Occipital lobe (tissue), 2 donors: ENCODE results near the gene BIRC2. TPM values are rescaled to one million over a fixed set of nuclear protein-coding genes. Genes with fewer than 3 reads are reported as not detected.
A peak's percentile ranks its signal among the peaks of the same experiment; 100 is the strongest.
"Not testable (repeated sequence)": the region's sequence is repeated elsewhere in the genome, so short reads cannot be mapped to it uniquely, and the experiment has no call there.

ENCODE experiments used
- DNase-seq: peaks from one replicate; lab custom pipeline; 2025; lab: John Stamatoyannopoulos, UW
- total RNA-seq: library from RNA; depleted of rRNA; stranded (reverse); fragments of >200 nt; gene quantifications from one replicate; pipeline ENCODE4 v1.2.3, GENCODE V29; 2014

The BIRC2 gene
- total RNA-seq, 1 donor from 2014 or later, result 160 TPM

DNA sequence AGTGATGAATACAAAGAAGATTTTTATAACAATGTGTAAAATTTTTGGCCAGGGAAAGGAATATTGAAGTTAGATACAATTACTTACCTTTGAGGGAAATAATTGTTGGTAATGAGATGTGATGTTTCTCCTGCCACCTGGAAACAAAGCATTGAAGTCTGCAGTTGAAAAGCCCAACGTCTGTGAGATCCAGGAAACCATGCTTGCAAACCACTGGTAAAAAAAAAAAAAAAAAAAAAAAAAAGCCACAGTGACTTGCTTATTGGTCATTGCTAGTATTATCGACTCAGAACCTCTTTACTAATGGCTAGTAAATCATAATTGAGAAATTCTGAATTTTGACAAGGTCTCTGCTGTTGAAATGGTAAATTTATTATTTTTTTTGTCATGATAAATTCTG lies 24.5 kb upstream of the BIRC2 start:
- DNase-seq, result no peak

DNA sequence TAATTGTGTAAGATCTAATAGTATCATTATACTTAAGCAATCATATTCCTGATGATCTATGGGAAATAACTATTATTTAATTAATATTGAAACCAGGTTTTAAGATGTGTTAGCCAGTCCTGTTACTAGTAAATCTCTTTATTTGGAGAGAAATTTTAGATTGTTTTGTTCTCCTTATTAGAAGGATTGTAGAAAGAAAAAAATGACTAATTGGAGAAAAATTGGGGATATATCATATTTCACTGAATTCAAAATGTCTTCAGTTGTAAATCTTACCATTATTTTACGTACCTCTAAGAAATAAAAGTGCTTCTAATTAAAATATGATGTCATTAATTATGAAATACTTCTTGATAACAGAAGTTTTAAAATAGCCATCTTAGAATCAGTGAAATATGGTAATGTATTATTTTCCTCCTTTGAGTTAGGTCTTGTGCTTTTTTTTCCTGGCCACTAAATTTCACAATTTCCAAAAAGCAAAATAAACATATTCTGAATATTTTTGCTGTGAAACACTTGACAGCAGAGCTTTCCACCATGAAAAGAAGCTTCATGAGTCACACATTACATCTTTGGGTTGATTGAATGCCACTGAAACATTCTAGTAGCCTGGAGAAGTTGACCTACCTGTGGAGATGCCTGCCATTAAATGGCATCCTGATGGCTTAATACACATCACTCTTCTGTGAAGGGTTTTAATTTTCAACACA lies 23.3 kb upstream of the BIRC2 start:
- DNase-seq, result no peak

DNA sequence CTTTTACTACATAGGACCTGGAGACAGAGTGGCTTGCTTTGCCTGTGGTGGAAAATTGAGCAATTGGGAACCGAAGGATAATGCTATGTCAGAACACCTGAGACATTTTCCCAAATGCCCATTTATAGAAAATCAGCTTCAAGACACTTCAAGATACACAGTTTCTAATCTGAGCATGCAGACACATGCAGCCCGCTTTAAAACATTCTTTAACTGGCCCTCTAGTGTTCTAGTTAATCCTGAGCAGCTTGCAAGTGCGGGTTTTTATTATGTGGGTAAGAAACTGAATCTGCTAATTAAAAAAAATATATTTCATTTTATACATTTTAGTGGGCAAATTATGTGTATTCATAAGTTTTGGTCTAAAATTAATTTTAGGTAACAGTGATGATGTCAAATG lies 21.9 kb upstream of the BIRC2 start:
- DNase-seq, result no peak

DNA sequence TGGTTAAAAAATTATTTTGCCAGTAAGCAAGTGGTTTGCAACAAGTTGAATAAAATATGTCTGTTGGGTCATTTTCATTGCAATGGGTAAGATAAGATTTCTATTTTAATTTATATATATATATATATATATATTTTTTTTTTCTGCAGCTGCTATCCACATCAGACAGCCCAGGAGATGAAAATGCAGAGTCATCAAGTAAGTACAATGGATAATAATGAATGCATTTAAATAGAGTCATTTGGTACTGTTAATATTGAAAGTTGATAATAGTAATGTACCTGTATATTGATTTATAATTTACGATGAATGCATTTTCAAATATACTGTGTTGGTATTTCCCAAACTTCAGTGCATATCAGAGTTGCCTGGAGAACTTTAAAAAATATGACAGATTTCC lies 18.3 kb upstream of the BIRC2 start:
- no peak for DNase-seq

- DNase-seq, result no peak
Observed at GRCh38 chr11:102330231-102330630, 16.8 kb upstream of the BIRC2 start.

DNA sequence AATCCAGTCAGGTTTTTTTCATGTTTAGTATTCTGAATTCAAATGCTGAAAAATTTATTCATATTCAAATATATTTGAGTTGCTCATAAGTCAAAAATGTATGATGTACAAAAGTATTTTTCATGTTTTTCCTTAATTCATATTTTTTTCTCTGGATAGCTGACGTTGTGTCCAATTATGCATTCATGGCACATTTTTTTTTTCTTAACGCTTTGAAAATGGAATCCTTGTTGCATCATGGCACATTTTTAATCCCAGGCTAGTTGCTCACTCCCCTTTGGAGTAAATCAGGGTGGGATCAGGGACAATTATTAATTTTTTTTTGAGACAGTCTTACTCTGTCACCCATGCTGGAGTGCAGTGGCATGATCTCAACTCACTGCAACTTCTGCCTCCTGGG lies 15.7 kb upstream of the BIRC2 start:
- DNase-seq, result no peak

DNA sequence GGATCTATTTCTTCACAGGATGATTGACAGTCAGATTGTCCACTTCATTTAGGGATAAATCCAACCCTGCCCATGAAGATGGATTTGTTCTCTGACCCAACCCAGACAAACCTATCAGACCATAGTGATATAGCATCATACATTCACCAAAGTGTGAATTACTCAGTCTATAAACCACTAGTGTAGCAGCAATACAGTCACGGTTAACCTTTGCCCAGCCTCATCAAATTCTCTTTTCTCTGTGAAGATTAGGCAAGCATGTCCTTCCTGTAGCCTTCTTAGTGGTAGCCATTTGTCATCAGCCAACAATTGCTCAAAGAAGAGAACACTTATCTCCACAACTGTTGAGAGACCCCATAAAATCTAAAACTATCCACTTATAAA lies 14.4 kb upstream of the BIRC2 start:
- DNase-seq, result no peak

GRCh38 chr11:102338479-102339010 lies 8.5 kb upstream of the BIRC2 start:
- no peak for DNase-seq

DNA sequence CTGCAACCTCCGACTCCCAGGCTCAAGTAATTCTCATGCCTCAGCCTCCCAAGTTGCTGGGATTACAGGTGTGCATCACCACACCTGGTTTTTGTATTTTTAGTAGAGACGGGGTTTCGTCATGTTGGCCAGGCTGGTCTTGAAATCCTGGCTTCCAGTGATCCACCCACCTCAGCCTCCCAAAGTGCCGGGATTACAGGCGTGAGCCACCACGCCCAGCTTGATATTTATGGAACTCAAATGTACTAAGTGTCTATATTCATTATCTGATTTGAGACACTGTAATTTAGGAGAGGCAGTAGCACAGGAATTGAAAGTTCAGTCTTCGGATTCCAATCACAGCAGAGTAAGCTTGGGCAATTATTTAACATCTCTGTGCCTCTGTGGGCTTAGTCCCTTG lies 5.7 kb upstream of the BIRC2 start:
- not testable (repeated sequence) for DNase-seq

DNA sequence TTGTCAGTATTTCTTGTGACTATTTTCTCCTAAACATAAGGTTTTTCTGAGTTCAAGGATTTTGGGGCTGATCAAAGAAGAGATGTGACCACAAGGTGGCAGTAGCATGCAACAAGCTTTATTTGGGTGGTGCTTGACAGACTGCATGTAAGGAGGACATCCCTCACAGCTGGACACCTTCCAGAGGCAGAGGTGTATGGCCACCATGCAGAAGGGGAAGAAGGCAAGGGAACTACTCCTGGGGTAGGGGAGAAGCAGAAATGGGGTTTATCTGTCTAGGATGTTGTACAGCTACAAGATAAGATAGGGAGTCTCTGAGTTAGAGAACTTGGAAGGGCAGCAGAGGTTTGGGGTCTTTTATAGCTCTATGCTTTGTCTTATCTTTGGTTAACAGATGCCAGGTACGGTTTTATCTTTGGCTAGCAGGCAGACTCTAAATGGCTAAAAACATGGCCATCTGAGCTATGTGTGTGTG lies 5.1 kb upstream of the BIRC2 start:
- DNase-seq, result peak; percentile 11

- DNase-seq, result no peak
Observed at GRCh38 chr11:102343809-102344208, 3.2 kb upstream of the BIRC2 start.

- DNase-seq, result peak; percentile 3
Observed at GRCh38 chr11:102345904-102346303, 1.1 kb upstream of the BIRC2 start.

GRCh38 chr11:102346456-102346747 lies 612 bp upstream of the BIRC2 start:
- DNase-seq, result no peak

GRCh38 chr11:102347462-102348370 lies 702 bp downstream of the BIRC2 start:
- peak; percentile 12 for DNase-seq

DNA sequence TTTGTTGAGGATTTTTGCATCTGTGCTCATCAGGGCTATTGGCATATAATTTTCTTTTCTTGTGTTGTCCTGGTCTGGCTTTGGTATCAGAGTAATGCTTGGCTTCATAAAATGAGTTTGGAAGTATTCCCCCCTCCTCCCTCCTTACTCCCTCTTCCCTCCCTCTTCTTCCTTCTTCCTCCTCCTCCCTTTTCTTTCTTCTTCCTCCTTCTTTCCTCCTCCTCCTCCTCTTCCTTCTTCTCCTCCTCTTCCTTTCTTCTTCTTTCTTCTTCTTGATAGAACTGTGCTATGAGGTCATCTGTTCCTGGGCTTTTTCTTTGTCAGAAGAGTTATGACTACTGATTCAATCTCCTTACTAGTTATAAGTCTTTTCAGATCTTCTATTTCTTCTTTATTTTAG lies 10.1 kb downstream of the BIRC2 start:
- DNase-seq, result no peak

DNA sequence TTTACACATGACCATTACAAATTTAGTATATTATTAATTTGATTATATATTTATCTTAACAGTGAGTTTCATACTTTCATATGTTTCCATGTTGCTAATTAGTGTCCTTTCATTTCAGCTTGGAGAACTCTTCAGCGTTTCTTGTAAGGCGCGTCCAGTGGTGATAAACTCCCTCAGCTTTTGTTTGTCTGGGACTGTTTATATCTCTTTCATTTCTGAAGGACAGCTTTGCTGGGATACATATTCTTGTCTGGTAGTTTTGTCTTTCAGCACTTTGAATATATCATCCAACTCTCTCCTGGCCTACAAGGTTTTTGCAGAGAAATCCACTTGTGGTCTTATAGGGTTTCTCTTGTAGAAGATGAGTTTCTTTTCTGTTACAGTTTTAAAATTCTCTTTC lies 12.4 kb downstream of the BIRC2 start:
- DNase-seq, result no peak

GRCh38 chr11:102360681-102361080 lies 13.7 kb downstream of the BIRC2 start:
- DNase-seq, result no peak

GRCh38 chr11:102361086-102362031 lies 14.3 kb downstream of the BIRC2 start:
- no peak for DNase-seq

GRCh38 chr11:102364991-102365390 lies 18.0 kb downstream of the BIRC2 start:
- DNase-seq, result no peak

DNA sequence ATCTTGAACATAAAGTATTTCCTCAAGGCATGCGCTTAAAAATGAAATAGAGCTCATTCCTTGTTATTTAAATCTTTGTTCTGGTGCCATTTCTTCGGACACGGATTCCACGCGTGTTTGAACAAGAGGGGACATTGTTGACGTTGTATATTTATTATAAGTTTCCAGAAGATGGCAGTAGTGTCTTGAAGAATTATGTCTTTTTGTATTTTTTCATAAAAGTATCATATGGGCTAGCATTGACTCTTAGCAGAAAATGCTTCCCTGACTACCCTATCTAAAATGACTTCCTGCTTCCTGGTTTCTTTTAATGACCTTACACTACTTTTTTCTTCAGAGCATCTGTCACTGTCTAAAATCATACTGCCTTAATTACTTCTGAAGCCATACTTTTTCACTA lies 20.4 kb downstream of the BIRC2 start:
- no peak for DNase-seq

DNA sequence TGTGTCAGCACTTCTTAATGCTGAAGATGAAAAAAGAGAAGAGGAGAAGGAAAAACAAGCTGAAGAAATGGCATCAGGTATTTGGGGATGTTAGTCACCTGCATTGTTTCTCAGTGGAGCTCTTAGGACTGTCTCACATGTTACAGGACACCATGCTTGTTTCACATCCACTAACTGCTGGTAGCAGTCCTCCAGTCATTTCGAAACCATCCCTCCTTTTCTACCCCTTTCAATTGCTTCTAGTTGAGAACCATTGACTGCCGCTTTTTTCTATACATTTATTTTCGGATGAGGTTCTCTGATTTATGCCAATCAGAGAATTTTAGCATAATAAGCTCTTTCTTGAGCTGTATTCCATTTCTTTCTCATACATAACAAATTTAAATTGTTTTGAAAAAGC lies 21.5 kb downstream of the BIRC2 start:
- no peak for DNase-seq
